HEK293 (cell line): ENCODE results near the gene SMARCD1.

Experiments
- FEZF1 ChIP-seq: fragments of 450-650 bp; formaldehyde crosslinking; IDR thresholded peaks from 2 replicates; pipeline ENCODE4 v1.5.1; 2016; ENCODE audit warnings: missing biosample characterization, missing genetic modification characterization
- HOXC10 ChIP-seq: sonication (generic); formaldehyde crosslinking; IDR thresholded peaks from 2 replicates; pipeline ENCODE4 v1.8.1; 2023; ENCODE audit warnings: mild to moderate bottlenecking, missing genetic modification reagents
- KLF8 ChIP-seq: fragments of 450-650 bp; formaldehyde crosslinking; IDR thresholded peaks from 2 replicates; pipeline ENCODE4 v1.5.1; 2016; ENCODE audit warnings: missing biosample characterization, missing genetic modification characterization
- RBAK ChIP-seq: fragments of 450-650 bp; formaldehyde crosslinking; IDR thresholded peaks from 2 replicates; pipeline ENCODE4 v1.5.1; 2016; ENCODE audit warnings: missing biosample characterization, missing genetic modification characterization
- ZBTB1 ChIP-seq: fragments of 450-650 bp; formaldehyde crosslinking; IDR thresholded peaks from 2 replicates; pipeline ENCODE4 v1.5.1; 2016; ENCODE audit warnings: missing biosample characterization, missing genetic modification characterization
- ZNF2 ChIP-seq: fragments of 450-650 bp; formaldehyde crosslinking; IDR thresholded peaks from 2 replicates; pipeline ENCODE4 v1.5.1; 2016; ENCODE audit warnings: missing biosample characterization, missing genetic modification characterization
- ZNF221 ChIP-seq: fragments of 450-650 bp; formaldehyde crosslinking; IDR thresholded peaks from 2 replicates; pipeline ENCODE4 v1.5.1; 2017; ENCODE audit warnings: missing biosample characterization, missing genetic modification characterization, borderline replicate concordance
- ZNF26 ChIP-seq: fragments of 450-650 bp; formaldehyde crosslinking; IDR thresholded peaks from 2 replicates; pipeline ENCODE4 v1.5.1; 2016; ENCODE audit warnings: missing biosample characterization, missing genetic modification characterization
- ZNF266 ChIP-seq: fragments of 450-650 bp; formaldehyde crosslinking; IDR thresholded peaks from 2 replicates; pipeline ENCODE4 v1.5.1; 2016; ENCODE audit warnings: missing biosample characterization, missing genetic modification characterization, low read depth
- ZNF280D ChIP-seq: fragments of 450-650 bp; formaldehyde crosslinking; IDR thresholded peaks from 2 replicates; pipeline ENCODE4 v1.5.1; 2016; ENCODE audit warnings: missing biosample characterization, missing genetic modification characterization
- ZNF324 ChIP-seq: fragments of 450-650 bp; formaldehyde crosslinking; IDR thresholded peaks from 2 replicates; pipeline ENCODE4 v1.5.1; 2016; ENCODE audit warnings: missing biosample characterization, missing genetic modification characterization
- ZNF335 ChIP-seq: fragments of 450-650 bp; formaldehyde crosslinking; conservative IDR thresholded peaks from 2 replicates; pipeline ENCODE4 v1.5.1; 2016; ENCODE audit warnings: missing biosample characterization, missing genetic modification characterization
- ZNF555 ChIP-seq: fragments of 450-650 bp; formaldehyde crosslinking; conservative IDR thresholded peaks from 2 replicates; pipeline ENCODE4 v1.5.1; 2017; ENCODE audit warnings: missing biosample characterization, mild to moderate bottlenecking, missing genetic modification characterization, inconsistent platforms
- ZNF571 ChIP-seq: fragments of 450-650 bp; formaldehyde crosslinking; IDR thresholded peaks from 2 replicates; pipeline ENCODE4 v1.5.0; 2017; ENCODE audit warnings: missing biosample characterization, missing genetic modification characterization
- ZNF621 ChIP-seq: fragments of 450-650 bp; formaldehyde crosslinking; IDR thresholded peaks from 2 replicates; pipeline ENCODE4 v1.5.1; 2017; ENCODE audit warnings: missing biosample characterization, missing genetic modification characterization
- ZNF660 ChIP-seq: fragments of 450-650 bp; IDR thresholded peaks from 2 replicates; pipeline ENCODE4 v1.5.1; 2018; ENCODE audit warnings: missing biosample characterization, mild to moderate bottlenecking, missing genetic modification characterization
- ZNF677 ChIP-seq: fragments of 450-650 bp; IDR thresholded peaks from 2 replicates; pipeline ENCODE4 v1.5.0; 2018; ENCODE audit warnings: missing biosample characterization, mild to moderate bottlenecking, missing genetic modification characterization, moderate library complexity
- ZNF830 ChIP-seq: fragments of 450-650 bp; IDR thresholded peaks from 2 replicates; pipeline ENCODE4 v1.5.0; 2018; ENCODE audit warnings: missing biosample characterization, missing genetic modification characterization, low read depth, mild to moderate bottlenecking, moderate library complexity
- ZSCAN30 ChIP-seq: fragments of 450-650 bp; IDR thresholded peaks from 2 replicates; pipeline ENCODE4 v1.5.1; 2018; ENCODE audit warnings: missing biosample characterization, mild to moderate bottlenecking, missing genetic modification characterization, moderate library complexity
- TF ChIP-seq, protein P1 (sequence below): fragments of 450-650 bp; formaldehyde crosslinking; conservative IDR thresholded peaks from 2 replicates; pipeline ENCODE4 v1.5.1; 2016; ENCODE audit warnings: low read depth, missing biosample characterization, missing genetic modification characterization
- TF ChIP-seq, protein P2 (sequence below): fragments of 450-650 bp; formaldehyde crosslinking; IDR thresholded peaks from 2 replicates; pipeline ENCODE4 v1.5.1; 2016; ENCODE audit warnings: missing biosample characterization, missing genetic modification characterization

Gene SMARCD1

GRCh38 chr12:50084775-50085614 lies at the start of gene SMARCD1 (continued):
- TF ChIP-seq ZNF571 (tag by site-specific recombination) = no peak
- no peak for TF ChIP-seq ZNF677 (tag by site-specific recombination)
- no peak for TF ChIP-seq ZNF280D (tag by site-specific recombination)
- TF ChIP-seq ZNF555 = no peak
- peak; percentile 89; the same call in 1 of the 2 replicates for TF ChIP-seq ZNF660 (tag by site-specific recombination)
- TF ChIP-seq HOXC10 (CRISPR knock-in tag) = no peak
- TF ChIP-seq ZNF830 (tag by site-specific recombination) = no peak
- peak; percentile 56 for TF ChIP-seq ZNF335
- TF ChIP-seq ZNF221 (tag by site-specific recombination) = no peak
- TF ChIP-seq ZNF266 (tag by site-specific recombination) = no peak
- TF ChIP-seq, protein P1, sequence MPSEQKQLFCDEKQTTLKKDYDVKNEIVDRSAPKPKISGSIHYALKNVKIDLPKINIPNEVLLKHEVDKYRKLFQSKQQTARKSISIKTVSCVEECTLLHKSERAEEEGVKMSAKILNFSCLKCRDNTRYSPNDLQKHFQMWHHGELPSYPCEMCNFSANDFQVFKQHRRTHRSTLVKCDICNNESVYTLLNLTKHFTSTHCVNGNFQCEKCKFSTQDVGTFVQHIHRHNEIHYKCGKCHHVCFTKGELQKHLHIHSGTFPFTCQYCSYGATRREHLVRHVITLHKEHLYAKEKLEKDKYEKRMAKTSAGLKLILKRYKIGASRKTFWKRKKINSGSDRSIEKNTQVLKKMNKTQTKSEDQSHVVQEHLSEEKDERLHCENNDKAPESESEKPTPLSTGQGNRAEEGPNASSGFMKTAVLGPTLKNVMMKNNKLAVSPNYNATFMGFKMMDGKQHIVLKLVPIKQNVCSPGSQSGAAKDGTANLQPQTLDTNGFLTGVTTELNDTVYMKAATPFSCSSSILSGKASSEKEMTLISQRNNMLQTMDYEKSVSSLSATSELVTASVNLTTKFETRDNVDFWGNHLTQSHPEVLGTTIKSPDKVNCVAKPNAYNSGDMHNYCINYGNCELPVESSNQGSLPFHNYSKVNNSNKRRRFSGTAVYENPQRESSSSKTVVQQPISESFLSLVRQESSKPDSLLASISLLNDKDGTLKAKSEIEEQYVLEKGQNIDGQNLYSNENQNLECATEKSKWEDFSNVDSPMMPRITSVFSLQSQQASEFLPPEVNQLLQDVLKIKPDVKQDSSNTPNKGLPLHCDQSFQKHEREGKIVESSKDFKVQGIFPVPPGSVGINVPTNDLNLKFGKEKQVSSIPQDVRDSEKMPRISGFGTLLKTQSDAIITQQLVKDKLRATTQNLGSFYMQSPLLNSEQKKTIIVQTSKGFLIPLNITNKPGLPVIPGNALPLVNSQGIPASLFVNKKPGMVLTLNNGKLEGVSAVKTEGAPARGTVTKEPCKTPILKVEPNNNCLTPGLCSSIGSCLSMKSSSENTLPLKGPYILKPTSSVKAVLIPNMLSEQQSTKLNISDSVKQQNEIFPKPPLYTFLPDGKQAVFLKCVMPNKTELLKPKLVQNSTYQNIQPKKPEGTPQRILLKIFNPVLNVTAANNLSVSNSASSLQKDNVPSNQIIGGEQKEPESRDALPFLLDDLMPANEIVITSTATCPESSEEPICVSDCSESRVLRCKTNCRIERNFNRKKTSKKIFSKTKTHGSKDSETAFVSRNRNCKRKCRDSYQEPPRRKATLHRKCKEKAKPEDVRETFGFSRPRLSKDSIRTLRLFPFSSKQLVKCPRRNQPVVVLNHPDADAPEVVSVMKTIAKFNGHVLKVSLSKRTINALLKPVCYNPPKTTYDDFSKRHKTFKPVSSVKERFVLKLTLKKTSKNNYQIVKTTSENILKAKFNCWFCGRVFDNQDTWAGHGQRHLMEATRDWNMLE (tag by site-specific recombination) = peak; percentile 50; the same call in 1 of the 2 replicates
- no peak; the same call in 1 of the 2 replicates for TF ChIP-seq FEZF1
- no peak for TF ChIP-seq ZBTB1 (tag by site-specific recombination)
- TF ChIP-seq ZSCAN30 = no peak
- TF ChIP-seq ZNF2 (tag by site-specific recombination) = no peak
- no peak for TF ChIP-seq ZNF621 (tag by site-specific recombination)
- TF ChIP-seq KLF8 = peak; percentile 90
- no peak for TF ChIP-seq RBAK
- TF ChIP-seq, protein P2, sequence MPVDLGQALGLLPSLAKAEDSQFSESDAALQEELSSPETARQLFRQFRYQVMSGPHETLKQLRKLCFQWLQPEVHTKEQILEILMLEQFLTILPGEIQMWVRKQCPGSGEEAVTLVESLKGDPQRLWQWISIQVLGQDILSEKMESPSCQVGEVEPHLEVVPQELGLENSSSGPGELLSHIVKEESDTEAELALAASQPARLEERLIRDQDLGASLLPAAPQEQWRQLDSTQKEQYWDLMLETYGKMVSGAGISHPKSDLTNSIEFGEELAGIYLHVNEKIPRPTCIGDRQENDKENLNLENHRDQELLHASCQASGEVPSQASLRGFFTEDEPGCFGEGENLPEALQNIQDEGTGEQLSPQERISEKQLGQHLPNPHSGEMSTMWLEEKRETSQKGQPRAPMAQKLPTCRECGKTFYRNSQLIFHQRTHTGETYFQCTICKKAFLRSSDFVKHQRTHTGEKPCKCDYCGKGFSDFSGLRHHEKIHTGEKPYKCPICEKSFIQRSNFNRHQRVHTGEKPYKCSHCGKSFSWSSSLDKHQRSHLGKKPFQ (tag by site-specific recombination) = no peak
- TF ChIP-seq ZNF26 (tag by site-specific recombination) = no peak
- TF ChIP-seq ZNF324 (tag by site-specific recombination) = no peak
- TF ChIP-seq, all 188 proteins: peak for 27
